Stimulated activated naive B cell treated with anti-CD40 and anti-IgM and Interleukin-4, amounts not matched to agents 10 μg/mL and 1 μg/mL and 100 μg/mL, for 72 hours (primary cell): Measurements from ENCODE around the gene ABCA7.
"Not testable (repeated sequence)": the region's sequence is repeated elsewhere in the genome, so short reads cannot be mapped to it uniquely, and the experiment has no call there.

Experiments
- ATAC-seq, 2 donors: fragments of 150-1000 bp; cut with Tn5 transposase; replicated peaks; 2 replicates each; pipeline ENCODE4 v1.10.0; 2021; ENCODE audit warnings: moderate library complexity in 1 of 2
- DNase-seq: peaks from one replicate; pipeline ENCODE4 v3.0.0; 2021
- H3K27ac Mint-ChIP-seq: one replicate; pipeline ENCODE4 v1.8.0; 2022; ENCODE audit warnings: mild to moderate bottlenecking, mixed read lengths
- H3K27me3 Mint-ChIP-seq, 2 donors: one replicate each; pipeline ENCODE4 v1.8.0; 2022; ENCODE audit warnings: mixed read lengths in 2 of 2
- H3K36me3 Mint-ChIP-seq, 2 donors: one replicate each; pipeline ENCODE4 v1.8.0; 2022; ENCODE audit warnings: mixed read lengths in 2 of 2, mild to moderate bottlenecking in 1 of 2
- H3K4me1 Mint-ChIP-seq, 2 donors: one replicate each; pipeline ENCODE4 v1.8.0; 2022; ENCODE audit warnings: mixed read lengths in 2 of 2, mild to moderate bottlenecking in 1 of 2
- H3K4me3 Mint-ChIP-seq, 2 donors: one replicate each; pipeline ENCODE4 v1.8.0; 2022; ENCODE audit warnings: mild to moderate bottlenecking in 2 of 2, mixed read lengths in 2 of 2, moderate library complexity in 1 of 2
- H3K9me3 Mint-ChIP-seq, 2 donors: one replicate each; pipeline ENCODE4 v1.8.0; 2022; ENCODE audit warnings: mixed read lengths in 2 of 2, mild to moderate bottlenecking in 1 of 2

Gene ABCA7

DNA sequence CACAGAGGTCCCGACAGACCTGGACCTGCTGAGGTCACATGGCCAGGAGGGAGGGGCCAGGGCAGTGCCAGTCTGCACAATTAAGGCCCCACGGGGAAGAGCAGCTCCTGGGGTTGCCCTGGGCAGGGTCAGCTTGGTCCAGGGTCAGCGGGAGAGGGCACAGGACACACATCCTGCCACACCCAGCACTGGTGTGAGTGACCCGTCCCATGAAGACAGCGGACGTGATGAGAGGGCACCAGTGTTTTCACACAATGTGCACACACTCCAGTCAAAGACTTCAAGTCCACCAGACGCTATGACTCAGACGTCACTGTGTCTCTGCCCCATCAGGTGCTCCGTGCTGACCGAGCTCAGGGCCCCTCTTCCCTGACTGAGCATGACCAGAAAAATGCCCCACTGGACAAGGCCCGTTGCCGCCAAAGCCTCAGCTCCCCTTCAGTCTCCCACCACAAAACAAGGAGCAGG lies 23.2 kb upstream of the ABCA7 start:
- Mint-ChIP-seq H3K4me1 (peaks cover 27 to 52% of the 10 kb centered on the region in 2 donors), H3K4me3 (peak overlapping the region; percentile 56 to 69), H3K27ac (no peak overlapping the region), H3K36me3 (peaks cover 20 to 30% of the 10 kb centered on the region in 2 donors), H3K27me3 (peaks cover 0 to 6% of the 10 kb centered on the region in 2 donors), H3K9me3 (no peaks in the 10 kb centered on the region)
- DNase-seq (no peak), ATAC-seq (no peak)

DNA sequence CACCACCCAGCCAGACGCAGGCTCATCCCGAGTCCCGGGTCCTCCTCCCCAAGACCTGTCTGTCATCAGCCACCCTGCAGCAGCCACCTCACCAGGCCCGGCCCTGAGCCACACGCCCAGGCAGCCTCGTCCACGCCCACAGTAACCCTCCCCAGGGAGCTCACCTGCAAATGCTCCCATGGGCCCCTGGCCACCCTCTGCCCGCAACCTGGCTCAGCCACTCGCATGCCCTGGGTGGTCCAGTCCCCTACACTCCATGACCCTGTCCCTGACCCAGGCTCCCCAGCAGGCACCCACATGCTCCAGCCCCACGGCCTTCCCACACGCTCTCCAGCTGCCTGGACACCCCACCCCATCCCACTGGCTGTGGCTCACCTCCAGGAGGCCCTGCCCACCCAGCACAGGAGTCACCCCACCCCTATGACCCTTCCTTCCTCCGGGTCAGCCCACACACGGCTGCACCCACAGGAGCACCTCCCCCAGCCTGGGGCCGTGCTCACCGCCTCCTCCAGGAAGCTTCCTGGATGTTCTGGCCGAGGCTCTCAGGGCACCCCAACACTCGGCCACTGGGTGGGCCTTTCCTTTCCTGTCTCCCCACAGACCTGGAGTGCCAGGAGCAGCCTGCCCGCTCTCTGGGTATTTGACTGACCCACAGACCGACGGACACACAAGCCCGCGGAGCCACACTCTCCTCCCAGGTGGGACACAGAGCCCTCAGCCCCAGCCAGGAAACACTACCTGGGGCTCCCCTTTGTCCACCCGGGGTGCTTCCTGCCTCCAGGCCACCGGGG lies 22.6 kb upstream of the ABCA7 start:
- Mint-ChIP-seq H3K27me3 (peaks cover 0 to 6% of the 10 kb centered on the region in 2 donors), H3K4me1 (peaks cover 27 to 54% of the 10 kb centered on the region in 2 donors), H3K4me3 (peak overlapping the region; percentile 56 to 69), H3K9me3 (no peaks in the 10 kb centered on the region), H3K27ac (peak overlapping the region; percentile 87), H3K36me3 (peaks cover 20 to 30% of the 10 kb centered on the region in 2 donors)
- ATAC-seq, result no peak
- no peak for DNase-seq

DNA sequence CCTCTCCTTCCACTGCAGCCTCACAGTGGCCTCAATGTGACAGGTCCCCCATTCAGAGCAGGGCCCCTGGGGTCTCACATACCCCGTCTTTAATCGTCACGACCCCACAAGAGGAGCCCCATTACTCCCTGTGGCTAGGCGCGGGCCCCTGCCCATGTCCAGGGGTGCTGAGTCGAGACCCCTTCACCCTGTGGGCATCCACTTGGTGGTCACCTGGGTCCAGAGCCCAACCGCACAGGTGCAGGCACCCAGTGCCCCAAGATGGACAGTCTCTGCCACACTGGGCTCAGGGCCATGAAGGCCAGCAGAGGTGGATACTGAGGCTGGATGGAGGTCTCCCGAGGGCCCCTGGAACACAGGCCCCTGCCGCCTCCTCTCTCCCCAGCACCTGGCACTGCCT lies 22.0 kb upstream of the ABCA7 start:
- peaks cover 20 to 30% of the 10 kb centered on the region in 2 donors for H3K36me3 Mint-ChIP-seq

DNA sequence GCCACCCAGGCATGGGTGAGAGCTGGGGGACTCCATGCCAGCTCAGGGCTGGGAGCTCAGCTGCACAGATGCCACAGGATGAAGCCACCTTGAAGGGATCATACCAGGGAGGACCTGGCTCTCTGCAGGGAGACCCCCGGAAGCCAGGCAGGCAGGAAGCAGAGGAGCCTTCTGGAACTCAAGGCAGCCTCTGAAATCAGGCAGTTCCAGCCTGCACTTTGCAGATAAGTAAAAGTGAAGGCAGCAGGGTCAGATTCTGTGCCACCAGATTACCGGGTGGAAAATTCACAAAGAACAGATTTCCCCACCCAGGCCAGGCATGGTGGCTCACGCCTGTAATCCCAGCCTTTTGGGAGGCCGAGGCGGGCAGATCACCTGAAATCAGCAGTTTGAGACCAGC lies 21.5 kb upstream of the ABCA7 start:
- Mint-ChIP-seq H3K27me3 (peaks cover 0 to 6% of the 10 kb centered on the region in 2 donors), H3K9me3 (no peaks in the 10 kb centered on the region), H3K4me3 (peak overlapping the region; percentile 85 to 96), H3K4me1 (peaks cover 27 to 54% of the 10 kb centered on the region in 2 donors), H3K27ac (no peak overlapping the region), H3K36me3 (peaks cover 20 to 30% of the 10 kb centered on the region in 2 donors)
- no peak for DNase-seq
- ATAC-seq, result no peak

More for the DNA sequence above, 22.0 kb upstream of the ABCA7 start:
- H3K4me1 Mint-ChIP-seq, result peaks cover 27 to 54% of the 10 kb centered on the region in 2 donors
- H3K9me3 Mint-ChIP-seq, result no peaks in the 10 kb centered on the region
- H3K27ac Mint-ChIP-seq, result peak overlapping the region; percentile 87
- ATAC-seq (no peak), DNase-seq (no peak)
- peak overlapping the region; percentile 69 to 85 for H3K4me3 Mint-ChIP-seq
- H3K27me3 Mint-ChIP-seq, result peaks cover 0 to 6% of the 10 kb centered on the region in 2 donors

DNA sequence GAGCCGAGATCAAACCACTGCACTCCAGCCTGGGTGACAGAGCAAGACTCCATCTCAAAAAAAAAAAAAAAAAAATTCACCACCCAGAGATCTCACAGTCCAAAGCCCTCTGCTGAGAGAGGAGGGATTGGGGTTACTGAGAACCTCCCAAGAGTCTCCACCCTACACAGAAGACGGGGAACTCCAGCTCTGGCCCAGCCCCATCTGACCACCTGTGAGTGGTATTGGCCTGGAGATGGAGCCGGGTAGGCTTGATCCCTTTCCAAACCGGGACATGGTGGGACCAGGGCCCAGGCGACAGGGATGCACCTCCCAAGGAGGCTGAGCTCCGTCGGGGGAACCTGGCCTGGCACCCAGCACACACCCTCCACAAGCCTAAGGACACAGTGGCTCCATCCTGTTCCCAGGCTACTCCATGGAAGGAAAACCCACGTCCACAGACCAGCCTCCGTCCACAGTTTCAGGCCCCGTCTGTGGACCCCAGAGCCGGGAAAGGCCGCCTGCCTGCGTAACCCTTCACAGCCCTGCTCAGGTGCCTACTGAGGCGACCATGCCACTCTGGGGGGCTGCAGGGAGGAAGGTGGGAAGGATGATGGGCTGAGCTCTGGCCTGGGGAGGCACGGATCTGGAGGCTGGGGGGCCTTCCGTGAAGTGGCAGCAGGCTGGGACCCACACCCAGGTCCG lies 20.8 kb upstream of the ABCA7 start:
- H3K36me3 Mint-ChIP-seq, result peaks cover 18 to 29% of the 10 kb centered on the region in 2 donors
- ATAC-seq, result no peak

DNA sequence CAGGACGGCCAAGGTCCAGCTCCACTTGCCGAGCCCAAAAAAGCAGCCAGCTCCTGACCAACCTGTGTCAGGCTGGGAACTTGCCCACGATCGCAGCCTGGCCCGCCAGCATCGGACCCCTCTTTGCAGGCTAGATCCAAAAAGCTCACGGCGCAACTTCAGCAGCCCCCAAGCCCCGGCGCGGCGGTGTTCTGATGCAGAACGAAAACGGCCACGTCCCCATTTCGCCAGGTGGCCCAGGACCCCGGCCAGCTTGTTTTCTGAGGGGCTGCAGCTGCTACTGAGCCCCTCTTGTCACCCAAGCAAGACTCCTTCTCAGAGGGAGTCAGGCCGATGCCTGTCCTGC lies 20.3 kb upstream of the ABCA7 start:
- peaks cover 18 to 27% of the 10 kb centered on the region in 2 donors for H3K36me3 Mint-ChIP-seq
- peak overlapping the region; percentile 85 to 96 for H3K4me3 Mint-ChIP-seq
- H3K27ac Mint-ChIP-seq, result peak overlapping the region; percentile 100
- H3K9me3 Mint-ChIP-seq, result no peaks in the 10 kb centered on the region
- peaks cover 25 to 54% of the 10 kb centered on the region in 2 donors for H3K4me1 Mint-ChIP-seq
- ATAC-seq (no peak), DNase-seq (no peak)
- H3K27me3 Mint-ChIP-seq, result peaks cover 0 to 6% of the 10 kb centered on the region in 2 donors

More for the DNA sequence above, 20.8 kb upstream of the ABCA7 start:
- peaks cover 27 to 54% of the 10 kb centered on the region in 2 donors for H3K4me1 Mint-ChIP-seq
- H3K27ac Mint-ChIP-seq, result peak overlapping the region; percentile 74
- no peaks in the 10 kb centered on the region for H3K9me3 Mint-ChIP-seq
- peak overlapping the region; percentile 85 to 96 for H3K4me3 Mint-ChIP-seq
- peaks cover 0 to 6% of the 10 kb centered on the region in 2 donors for H3K27me3 Mint-ChIP-seq
- DNase-seq, result no peak

DNA sequence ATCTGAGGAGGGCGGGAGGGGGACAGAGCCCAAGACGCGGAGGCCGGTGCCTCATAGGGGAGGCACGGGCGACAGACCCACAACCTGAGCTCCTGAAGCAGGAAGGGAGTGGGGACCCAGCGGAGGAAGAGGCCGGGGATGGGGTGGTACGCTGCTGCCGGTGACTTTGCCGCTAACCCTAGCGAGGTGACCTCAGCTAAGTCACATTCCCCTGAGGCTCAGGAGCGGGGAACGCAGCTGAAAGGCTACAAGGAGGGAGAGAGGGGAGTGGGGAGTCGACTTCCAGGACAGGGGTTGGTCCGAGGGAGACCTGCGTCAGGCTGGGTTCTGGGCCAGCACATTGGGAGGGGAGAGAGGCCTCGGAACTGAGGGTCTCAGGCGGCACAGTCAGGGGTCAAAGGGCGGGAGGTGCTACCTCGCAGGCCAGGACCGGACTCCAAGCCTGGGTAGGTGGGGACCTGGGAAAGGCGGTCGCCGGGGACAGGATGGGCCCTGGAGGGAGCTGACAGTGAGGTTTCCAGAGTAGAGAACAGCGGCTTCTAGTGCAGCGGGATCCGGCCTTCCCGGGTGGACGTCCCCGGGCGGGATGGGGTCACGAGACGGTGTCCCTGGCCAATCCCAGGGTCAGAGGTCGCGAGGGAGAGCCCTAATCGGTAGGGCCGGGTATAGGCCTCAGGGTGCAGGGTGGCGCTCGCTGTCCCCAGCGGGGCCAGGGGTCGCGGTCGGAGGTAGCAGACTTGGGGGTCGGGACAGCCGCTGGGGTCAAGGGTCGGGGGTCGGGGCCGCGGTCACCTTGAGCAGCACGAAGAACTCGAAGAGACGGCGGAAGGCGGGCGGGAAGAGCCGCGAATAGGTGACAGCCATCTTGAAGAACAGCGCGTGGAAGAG lies 19.7 kb upstream of the ABCA7 start:
- Mint-ChIP-seq H3K27ac (peak overlapping the region; percentile 100), H3K27me3 (peaks cover 0 to 6% of the 10 kb centered on the region in 2 donors), H3K36me3 (peaks cover 18 to 27% of the 10 kb centered on the region in 2 donors), H3K4me1 (peaks cover 26 to 54% of the 10 kb centered on the region in 2 donors), H3K4me3 (peak overlapping the region; percentile 85 to 96), H3K9me3 (no peaks in the 10 kb centered on the region)
- DNase-seq, result no peak
- no peak for ATAC-seq

DNA sequence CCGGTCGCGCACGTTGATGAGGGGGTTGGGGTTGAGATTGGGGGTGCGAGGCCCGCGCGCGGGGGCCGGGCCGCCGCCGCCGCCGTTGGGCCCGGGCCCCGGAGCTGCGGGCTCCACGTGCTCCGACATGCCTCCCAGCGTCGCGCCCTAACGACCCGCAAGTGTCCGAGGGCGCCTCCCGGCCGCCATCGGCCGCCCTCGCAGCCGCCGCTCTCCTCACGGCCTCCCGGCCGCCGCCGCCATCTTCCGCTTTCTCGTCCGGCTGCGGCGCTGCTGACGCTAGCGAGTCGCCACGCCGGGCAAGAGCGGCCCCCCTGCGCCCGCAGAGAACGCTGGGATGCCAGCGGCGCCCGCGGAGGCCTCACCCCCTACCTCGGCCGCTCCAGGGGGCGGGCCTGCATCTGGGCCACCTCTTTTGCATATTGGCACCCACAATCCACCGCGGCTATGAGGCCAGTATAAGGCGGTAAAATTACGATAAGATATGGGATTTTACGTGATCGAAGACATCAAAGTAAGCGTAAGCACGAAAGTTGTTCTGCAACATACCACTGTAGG lies 19.0 kb upstream of the ABCA7 start, which contains the start of gene TMEM259:
TMEM259 (minus strand) TSS at position 256 of the 558 bp plus-strand sequence; CDS start at position 129, 127 bp downstream.
- Mint-ChIP-seq H3K36me3 (peaks cover 18 to 27% of the 10 kb centered on the region in 2 donors), H3K9me3 (no peaks in the 10 kb centered on the region), H3K27me3 (peaks cover 0 to 6% of the 10 kb centered on the region in 2 donors), H3K4me3 (peak within 1 kb of the TSS; percentile 85 to 96), H3K4me1 (peaks cover 26 to 52% of the 10 kb centered on the region in 2 donors), H3K27ac (peak within 1 kb of the TSS; percentile 100)
- DNase-seq (peak; percentile 95), ATAC-seq (peak; percentile 86 to 93)

DNA sequence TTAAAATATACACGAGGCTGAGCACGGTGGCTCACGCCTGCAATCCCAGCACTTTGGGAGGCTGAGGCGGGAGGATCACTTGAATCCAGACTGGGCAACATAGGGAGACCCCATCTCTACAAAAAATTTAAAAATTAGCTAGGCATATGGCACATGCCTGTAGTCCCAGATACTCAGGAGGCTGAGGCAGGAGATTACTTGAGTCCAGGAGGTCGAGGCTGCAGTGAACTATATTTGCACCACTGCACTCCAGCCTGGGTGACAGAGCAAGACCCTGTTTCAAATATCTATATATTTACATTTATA lies 16.1 kb upstream of the ABCA7 start:
- H3K4me3 Mint-ChIP-seq, H3K9me3 Mint-ChIP-seq, H3K27me3 Mint-ChIP-seq, DNase-seq, ATAC-seq: not testable (repeated sequence)
- Mint-ChIP-seq H3K36me3 (peaks cover 22 to 25% of the 10 kb centered on the region in 2 donors), H3K4me1 (peaks cover 17 to 31% of the 10 kb centered on the region in 2 donors), H3K27ac (peak overlapping the region; percentile 56)

DNA sequence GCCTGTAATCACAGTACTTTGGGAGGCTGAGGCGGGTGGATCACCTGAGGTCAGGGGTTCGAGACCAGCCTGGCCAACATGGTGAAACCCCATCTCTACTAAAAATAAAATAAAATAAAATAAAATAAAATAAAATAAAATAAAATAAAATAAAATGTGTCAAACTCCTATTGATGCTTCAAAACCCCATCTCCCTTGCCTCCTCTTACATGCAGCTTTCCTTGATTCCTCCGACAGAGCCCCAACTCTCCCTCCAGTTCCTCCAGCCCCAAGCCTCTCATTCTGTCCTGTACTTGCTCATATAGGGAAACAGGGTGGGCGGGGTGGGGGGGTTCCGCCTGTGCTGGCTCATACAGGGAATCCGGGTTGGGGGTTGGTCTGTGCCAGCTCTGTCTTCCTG lies 14.8 kb upstream of the ABCA7 start:
- Mint-ChIP-seq H3K36me3 (peaks cover 18 to 26% of the 10 kb centered on the region in 2 donors), H3K4me1 (peaks cover 20 to 28% of the 10 kb centered on the region in 2 donors)
- H3K4me3 Mint-ChIP-seq, DNase-seq, ATAC-seq, H3K9me3 Mint-ChIP-seq, H3K27ac Mint-ChIP-seq, H3K27me3 Mint-ChIP-seq: not testable (repeated sequence)

DNA sequence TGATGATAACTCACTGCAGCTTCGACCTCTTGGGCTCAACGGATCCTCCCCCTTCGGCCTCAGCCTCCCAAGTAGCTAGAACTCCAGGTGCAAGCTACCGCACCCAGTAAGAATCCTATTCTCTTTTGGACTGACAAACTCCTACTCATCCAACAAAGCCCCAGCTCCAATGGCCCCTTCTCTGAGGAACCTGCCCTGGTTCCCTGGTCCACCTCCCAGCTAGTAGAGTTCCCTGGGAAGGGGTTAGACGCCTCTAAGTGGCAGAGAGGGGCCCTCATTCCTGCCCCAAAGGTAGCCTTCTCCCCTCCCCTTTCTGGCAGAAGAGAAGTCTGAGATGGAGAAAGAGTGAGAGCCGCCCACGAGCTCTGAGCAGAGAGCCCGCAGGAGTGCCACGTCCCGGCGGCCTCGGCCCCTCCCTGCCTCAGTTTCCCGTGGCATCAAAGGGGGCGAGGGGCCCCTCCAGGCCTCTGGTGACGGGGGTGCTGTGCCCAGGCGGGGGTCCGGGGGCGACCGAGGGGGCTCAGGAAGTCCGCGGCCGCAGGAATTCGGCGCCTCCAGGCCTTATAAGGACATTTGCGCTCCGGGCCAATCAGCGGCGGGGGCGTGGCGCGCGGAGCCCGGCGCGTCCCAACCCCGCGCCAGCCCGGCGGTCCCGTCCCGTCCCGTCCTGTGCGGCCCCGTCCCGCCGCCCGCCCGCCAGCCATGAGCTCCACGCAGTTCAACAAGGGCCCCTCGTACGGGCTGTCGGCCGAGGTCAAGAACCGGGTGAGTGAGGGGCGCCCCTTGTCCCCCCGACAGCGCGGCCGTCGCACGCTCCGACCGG lies 13.7 kb upstream of the ABCA7 start, which contains the start of gene CNN2:
CNN2 (plus strand) TSS at position 649 of the 823 bp plus-strand sequence; CDS start at position 703, 54 bp downstream.
- Mint-ChIP-seq H3K27ac (peak within 1 kb of the TSS; percentile 98), H3K4me1 (peaks cover 23 to 32% of the 10 kb centered on the region in 2 donors), H3K4me3 (peak within 1 kb of the TSS; percentile 96 to 97), H3K36me3 (peaks cover 15 to 28% of the 10 kb centered on the region in 2 donors), H3K27me3 (peaks cover 0 to 6% of the 10 kb centered on the region in 2 donors), H3K9me3 (no peaks in the 10 kb centered on the region)
- DNase-seq (peak; percentile 66), ATAC-seq (peak; percentile 65 to 72)

DNA sequence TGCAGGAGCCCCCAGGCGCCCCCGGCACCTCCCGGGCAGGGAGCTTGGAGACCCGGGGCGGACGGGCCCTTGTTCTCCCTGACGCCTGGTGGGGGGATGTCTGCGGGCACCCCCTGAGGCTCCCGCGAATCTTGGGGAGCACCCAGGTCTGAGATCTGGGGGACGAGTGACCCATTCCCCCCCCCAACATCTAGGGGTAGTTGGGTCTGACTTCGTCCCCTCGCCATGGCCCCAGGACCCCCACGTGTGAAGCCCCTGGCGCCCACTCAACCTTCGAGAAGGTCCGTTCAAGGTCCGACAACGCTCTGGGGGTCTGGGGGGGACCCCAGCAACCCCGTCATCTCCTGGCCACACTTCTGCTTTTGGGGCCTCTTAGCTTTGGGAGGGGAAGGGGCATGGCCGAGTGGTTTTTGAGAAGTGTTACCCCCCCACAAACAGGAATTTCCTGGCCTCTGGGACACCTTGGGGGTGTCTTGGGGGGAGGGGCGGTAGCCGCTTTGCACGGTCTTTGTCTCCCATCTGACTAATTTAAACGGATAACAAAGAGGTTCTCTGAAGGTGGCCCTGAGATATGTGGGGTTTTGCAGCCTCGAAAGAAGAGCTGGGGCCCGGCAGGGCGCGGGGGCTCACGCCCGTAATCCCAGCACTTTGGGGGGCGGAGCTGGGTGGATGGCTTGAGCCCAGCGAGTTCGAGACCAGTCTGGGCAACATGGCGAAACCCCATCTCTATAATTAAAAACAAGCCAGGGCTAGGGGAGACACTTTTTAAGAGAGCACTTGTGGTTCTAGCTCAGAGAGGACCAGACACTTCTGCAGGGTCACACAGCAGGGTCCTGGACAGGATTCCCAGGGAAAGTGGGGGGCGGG lies 12.9 kb upstream of the ABCA7 start:
- no peak for DNase-seq
- Mint-ChIP-seq H3K9me3 (no peaks in the 10 kb centered on the region), H3K27me3 (no peaks in the 10 kb centered on the region), H3K27ac (peak overlapping the region; percentile 97), H3K4me3 (peak overlapping the region; percentile 96 to 97), H3K4me1 (peaks cover 18 to 26% of the 10 kb centered on the region in 2 donors), H3K36me3 (peaks cover 16 to 24% of the 10 kb centered on the region in 2 donors)
- peak; percentile 35 to 36 for ATAC-seq
